ENCODE results near the gene FAM184A. TPM values are rescaled to one million over a fixed set of nuclear protein-coding genes. Genes with fewer than 3 reads are reported as not detected.

The FAM184A gene
- total and polyA plus RNA-seq, 9 of the 15 experiments (the other 6 are each of a cell fraction or from before 2014, with no cell fraction given), result 6.4 to 18.7 (median 13.1) TPM

GRCh38 chr6:118913161-118913560, 165.3 kb downstream of the FAM184A start:
- no peak for TF ChIP-seq CC2D1A (IDR thresholded peaks at IDR 0.05)
- no peak for TF ChIP-seq IFI16 (CRISPR knock-in tag; IDR thresholded peaks at IDR 0.05)
- TF ChIP-seq DLX4 (CRISPR knock-in tag; IDR thresholded peaks at IDR 0.05), result no peak
- TF ChIP-seq E2F3 (CRISPR knock-in tag; IDR thresholded peaks at IDR 0.05), result no peak
- in situ Hi-C loops (cut with MboI), result no loop called here
- ATAC-seq, result no peak
- Histone ChIP-seq H2AFZ (ENCODE audit: low read depth, low read length) (no peak overlapping the region), H3K27me3 (ENCODE audit: control insufficient read depth in 2 of 2, insufficient read depth in 2 of 2, low read length in 2 of 2) (no peaks in the 10 kb centered on the region), H3K4me1 (replicated peaks in 1 of 2; ENCODE audit: control insufficient read depth in 2 of 2, insufficient read depth in 2 of 2, low read length in 2 of 2) (no peaks in the 10 kb centered on the region), H3K27ac (ENCODE audit: extremely low read depth, low read depth, low read length) (no peak overlapping the region), H3K36me3 (ENCODE audit: control insufficient read depth, insufficient read depth, low read length) (peaks cover 88% of the 10 kb centered on the region), H3K9ac (ENCODE audit: insufficient read depth in 1 of 2, low read depth in 2 of 2, low read length in 2 of 2) (no peak overlapping the region), H3K4me2 (ENCODE audit: insufficient read depth, low read length) (no peak overlapping the region), H3K4me3 (no peak overlapping the region), H3K9me3 (replicated peaks; ENCODE audit: control insufficient read depth, insufficient read depth, low read depth, low read length) (no peaks in the 10 kb centered on the region), H3K79me2 (ENCODE audit: control insufficient read depth, insufficient read depth, low read length) (no peaks in the 10 kb centered on the region), H4K20me1 (replicated peaks; ENCODE audit: control insufficient read depth, insufficient read depth, low read length) (no peaks in the 10 kb centered on the region), H3K9me1 (ENCODE audit: control insufficient read depth, insufficient read depth, low read length) (no peaks in the 10 kb centered on the region)
- CTCF ChIA-PET (ENCODE audit: low intra/inter-chr PET ratio), result no interaction called here
- no peak for DNase-seq (ENCODE audit: extremely low read depth in 1 of 4, low spot score in 3 of 4)
- BruUV-seq (replicated peaks), result no TSS peak
- WGBS (ENCODE audit: insufficient coverage, low coverage, missing lambda C conversion rate), result 72% methylated on average over 2 of the region's 2 CpGs
- no peak for FAIRE-seq
- POLR2A ChIA-PET, result interaction anchor here (0.6 to 1.6 kb wide), 6 partner anchors 9 to 98 kb away, joined by 3 to 8 read pairs (median 4); partner anchors contain the start of gene MCM9
- intact Hi-C loops (cut with micrococcal nuclease), result no loop called here

DNA sequence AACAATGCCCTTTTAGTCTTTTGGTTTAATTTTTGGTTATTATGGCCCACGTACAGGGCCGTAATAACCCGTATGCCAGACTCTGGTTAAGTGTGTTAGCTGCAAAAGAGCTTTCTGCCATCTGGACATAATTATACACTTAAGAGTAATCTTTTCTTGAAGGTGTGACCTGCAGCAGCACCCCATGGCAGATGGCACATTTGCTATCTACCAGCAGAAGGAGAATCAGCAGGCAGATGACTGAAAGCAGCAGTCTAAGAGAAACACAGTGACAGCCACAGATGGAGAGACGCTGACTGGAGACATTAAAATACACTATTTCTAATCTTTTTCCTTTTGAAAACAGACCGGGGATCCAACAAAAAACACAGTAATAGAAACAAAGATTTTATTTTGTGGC, 165.8 kb downstream of the FAM184A start:
- 86% methylated on average over 5 of the region's 5 CpGs for whole genome bisulfite sequencing (ENCODE audit: insufficient coverage, low coverage, missing lambda C conversion rate)
- H3K27me3 ChIP-seq (ENCODE audit: control insufficient read depth in 2 of 2, insufficient read depth in 2 of 2, low read length in 2 of 2), result no peaks in the 10 kb centered on the region
- H3K4me1 ChIP-seq (replicated peaks in 1 of 2; ENCODE audit: control insufficient read depth in 2 of 2, insufficient read depth in 2 of 2, low read length in 2 of 2), result no peaks in the 10 kb centered on the region
- no peaks in the 10 kb centered on the region for H3K9me1 ChIP-seq (ENCODE audit: control insufficient read depth, insufficient read depth, low read length)
- DNase-seq (ENCODE audit: extremely low read depth in 1 of 4, low spot score in 3 of 4) (no peak), FAIRE-seq (no peak), ATAC-seq (no peak)
- H3K27ac ChIP-seq (ENCODE audit: extremely low read depth, low read depth, low read length), result no peak overlapping the region
- H3K4me2 ChIP-seq (ENCODE audit: insufficient read depth, low read length), result no peak overlapping the region
- in situ Hi-C loops (cut with MboI), result no loop called here
- H3K9ac ChIP-seq (ENCODE audit: insufficient read depth in 1 of 2, low read depth in 2 of 2, low read length in 2 of 2), result no peak overlapping the region
- no peaks in the 10 kb centered on the region for H4K20me1 ChIP-seq (replicated peaks; ENCODE audit: control insufficient read depth, insufficient read depth, low read length)
- POLR2A ChIA-PET, result interaction anchor here (0.6 to 1.6 kb wide), 4 partner anchors 10 to 22 kb away, joined by 3 to 8 read pairs (median 4); partner anchors contain the start of gene MCM9
- no peaks in the 10 kb centered on the region for H3K9me3 ChIP-seq (replicated peaks; ENCODE audit: control insufficient read depth, insufficient read depth, low read depth, low read length)
- intact Hi-C loops (cut with micrococcal nuclease), result no loop called here
- CTCF ChIA-PET (ENCODE audit: low intra/inter-chr PET ratio), result no interaction called here
- H3K79me2 ChIP-seq (ENCODE audit: control insufficient read depth, insufficient read depth, low read length), result no peaks in the 10 kb centered on the region
- BruUV-seq (replicated peaks), result no TSS peak
- peaks cover 88% of the 10 kb centered on the region for H3K36me3 ChIP-seq (ENCODE audit: control insufficient read depth, insufficient read depth, low read length)
- no peak overlapping the region for H2AFZ ChIP-seq (ENCODE audit: low read depth, low read length)
- no peak overlapping the region for H3K4me3 ChIP-seq
- no peak for TF ChIP-seq SMAD4 (CRISPR knock-in tag; conservative IDR thresholded peaks at IDR 0.05)
- TF ChIP-seq MYC (IDR thresholded peaks at IDR 0.05; ENCODE audit: low read depth, low read length), result no peak
- TF ChIP-seq MYC (CRISPR knock-in tag; IDR thresholded peaks at IDR 0.05; ENCODE audit: borderline replicate concordance, low read depth), result no peak
- no peak for TF ChIP-seq TFAP4 (CRISPR knock-in tag; IDR thresholded peaks at IDR 0.05; ENCODE audit: borderline replicate concordance)
- TF ChIP-seq NR1H2 (CRISPR knock-in tag; IDR thresholded peaks at IDR 0.05), result no peak
- no peak for TF ChIP-seq ZNF347 (CRISPR knock-in tag; IDR thresholded peaks at IDR 0.05; ENCODE audit: low read depth)
- TF ChIP-seq SP1 (CRISPR knock-in tag; IDR thresholded peaks at IDR 0.05), result no peak
- TF ChIP-seq HNRNPH1 (optimal IDR thresholded peaks at IDR 0.05; ENCODE audit: low read depth, low read length), result no peak
- no peak for TF ChIP-seq ZNF644 (tag; IDR thresholded peaks at IDR 0.05; ENCODE audit: low read depth)
- TF ChIP-seq, protein P1, sequence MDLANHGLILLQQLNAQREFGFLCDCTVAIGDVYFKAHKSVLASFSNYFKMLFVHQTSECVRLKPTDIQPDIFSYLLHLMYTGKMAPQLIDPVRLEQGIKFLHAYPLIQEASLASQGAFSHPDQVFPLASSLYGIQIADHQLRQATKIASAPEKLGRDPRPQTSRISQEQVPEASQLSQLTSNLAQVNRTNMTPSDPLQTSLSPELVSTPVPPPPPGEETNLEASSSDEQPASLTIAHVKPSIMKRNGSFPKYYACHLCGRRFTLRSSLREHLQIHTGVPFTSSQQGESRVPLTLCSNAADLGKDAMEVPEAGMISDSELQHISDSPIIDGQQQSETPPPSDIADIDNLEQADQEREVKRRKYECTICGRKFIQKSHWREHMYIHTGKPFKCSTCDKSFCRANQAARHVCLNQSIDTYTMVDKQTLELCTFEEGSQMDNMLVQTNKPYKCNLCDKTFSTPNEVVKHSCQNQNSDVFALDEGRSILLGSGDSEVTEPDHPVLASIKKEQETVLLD (IDR thresholded peaks at IDR 0.05), result no peak
- TF ChIP-seq KDM1A (IDR thresholded peaks at IDR 0.05), result no peak
- TF ChIP-seq TEAD1 (CRISPR knock-in tag; IDR thresholded peaks at IDR 0.05), result no peak

All from K562 (cell line).